Neuronal stem cell (in vitro differentiated cells): ENCODE data around the gene BHMT.
A peak's percentile ranks its signal among the peaks of the same experiment; 100 is the strongest.

Experiments
- DNase-seq: peaks from one replicate; pipeline ENCODE4 v3.0.0-alpha.2; 2013; ENCODE audit warnings: low spot score
- H2AFZ ChIP-seq: one replicate; pipeline ENCODE4 v1.6.1; 2013; ENCODE audit warnings: mild to moderate bottlenecking, low read length, inconsistent platforms
- H2AK5ac ChIP-seq: 2 replicates; pipeline ENCODE4 v1.6.1; 2013; ENCODE audit warnings: low read depth, mild to moderate bottlenecking, inconsistent platforms, low read length, moderate library complexity, mixed read lengths
- H2BK120ac ChIP-seq: 2 replicates; pipeline ENCODE4 v1.6.1; 2013; ENCODE audit warnings: low read depth, mild to moderate bottlenecking, inconsistent platforms, low read length, moderate library complexity, mixed read lengths
- H2BK12ac ChIP-seq: one replicate; pipeline ENCODE4 v1.6.1; 2013; ENCODE audit warnings: low read length, inconsistent platforms
- H2BK15ac ChIP-seq: 2 replicates; pipeline ENCODE4 v1.6.1; 2013; ENCODE audit warnings: mild to moderate bottlenecking, low read length, inconsistent platforms, mixed read lengths
- H2BK5ac ChIP-seq: one replicate; pipeline ENCODE4 v1.6.1; 2013; ENCODE audit warnings: inconsistent platforms, mild to moderate bottlenecking, low read length, moderate library complexity
- H3K14ac ChIP-seq: one replicate; pipeline ENCODE4 v1.6.1; 2013; ENCODE audit warnings: low read length, inconsistent platforms
- H3K18ac ChIP-seq: 2 replicates; pipeline ENCODE4 v1.6.1; 2013; ENCODE audit warnings: low read length, inconsistent platforms
- H3K23ac ChIP-seq: 2 replicates; pipeline ENCODE4 v1.6.1; 2013; ENCODE audit warnings: low read depth, mild to moderate bottlenecking, mixed read lengths, low read length, inconsistent platforms; ENCODE audit not compliant: poor library complexity
- H3K27ac ChIP-seq: replicated peaks from 3 replicates; pipeline ENCODE4 v1.5.1; 2013; ENCODE audit warnings: low read length, inconsistent platforms
- H3K27me3 ChIP-seq, 3 experiments: 2 replicates each; pipeline ENCODE4 v1.6.1; 2013; ENCODE audit warnings: low read length in 3 of 3, mild to moderate bottlenecking in 2 of 3, inconsistent platforms in 1 of 3, low read depth in 1 of 3, mixed read lengths in 1 of 3, moderate library complexity in 1 of 3; ENCODE audit not compliant: control insufficient read depth in 3 of 3, insufficient read depth in 3 of 3
- H3K36me3 ChIP-seq, 2 donors: replicated peaks in 1 of 2; 2 replicates each; pipeline ENCODE4 v1.6.1; 2013; ENCODE audit warnings: low read length in 2 of 2; ENCODE audit not compliant: control insufficient read depth in 2 of 2, insufficient read depth in 2 of 2
- H3K4ac ChIP-seq: 2 replicates; pipeline ENCODE4 v1.6.1; 2013; ENCODE audit warnings: inconsistent platforms, mild to moderate bottlenecking, low read length, moderate library complexity
- H3K4me1 ChIP-seq, 2 donors: 1 replicate in 1 of 2; 2 replicates in 1 of 2; pipeline ENCODE4 v1.6.1; 2013; ENCODE audit warnings: low read length in 2 of 2, low read depth in 1 of 2; ENCODE audit not compliant: control insufficient read depth in 2 of 2, insufficient read depth in 1 of 2
- H3K4me2 ChIP-seq: one replicate; pipeline ENCODE4 v1.6.1; 2013; ENCODE audit warnings: mild to moderate bottlenecking, low read length, inconsistent platforms; ENCODE audit not compliant: insufficient read depth, poor library complexity, severe bottlenecking
- H3K4me3 ChIP-seq, 2 donors: 2 replicates each; pipeline ENCODE4 v1.5.1; 2013; ENCODE audit warnings: low read length in 2 of 2, mild to moderate bottlenecking in 2 of 2, inconsistent platforms in 1 of 2, moderate library complexity in 1 of 2
- H3K79me1 ChIP-seq: one replicate; pipeline ENCODE4 v1.6.1; 2013; ENCODE audit warnings: low read depth, mild to moderate bottlenecking, inconsistent platforms, low read length, moderate library complexity
- H3K9ac ChIP-seq: one replicate; pipeline ENCODE4 v1.6.1; 2013; ENCODE audit warnings: mild to moderate bottlenecking, low read depth, low read length, inconsistent platforms; ENCODE audit not compliant: poor library complexity
- H3K9me3 ChIP-seq, 2 donors: replicated peaks in 1 of 2; 2 replicates each; pipeline versions ENCODE3 to v1.6.1; 2013; ENCODE audit warnings: low read length in 2 of 2, mild to moderate bottlenecking in 2 of 2, inconsistent platforms in 1 of 2, low read depth in 1 of 2, mixed read lengths in 1 of 2, moderate library complexity in 1 of 2; ENCODE audit not compliant: control insufficient read depth in 2 of 2, insufficient read depth in 1 of 2
- H4K8ac ChIP-seq: one replicate; pipeline ENCODE4 v1.6.1; 2013; ENCODE audit warnings: low read depth, mild to moderate bottlenecking, inconsistent platforms, low read length, moderate library complexity
- H4K91ac ChIP-seq: one replicate; pipeline ENCODE4 v1.6.1; 2013; ENCODE audit warnings: low read length, low read depth, mild to moderate bottlenecking, inconsistent platforms; ENCODE audit not compliant: poor library complexity
- WGBS, 2 donors: extraction: QIAGEN DNeasy Blood & Tissue Kit; methylation state at CpG; one replicate each; pipeline ENCODE4 v1.1.7; 2013; ENCODE audit warnings: missing lambda C conversion rate in 2 of 2, mixed read lengths in 1 of 2; ENCODE audit not compliant: insufficient read length in 2 of 2, insufficient replicate concordance in 1 of 2; ENCODE audit errors: extremely low coverage in 2 of 2; 5-methylcytosine and 5-hydroxymethylcytosine counted together

The BHMT gene

DNA sequence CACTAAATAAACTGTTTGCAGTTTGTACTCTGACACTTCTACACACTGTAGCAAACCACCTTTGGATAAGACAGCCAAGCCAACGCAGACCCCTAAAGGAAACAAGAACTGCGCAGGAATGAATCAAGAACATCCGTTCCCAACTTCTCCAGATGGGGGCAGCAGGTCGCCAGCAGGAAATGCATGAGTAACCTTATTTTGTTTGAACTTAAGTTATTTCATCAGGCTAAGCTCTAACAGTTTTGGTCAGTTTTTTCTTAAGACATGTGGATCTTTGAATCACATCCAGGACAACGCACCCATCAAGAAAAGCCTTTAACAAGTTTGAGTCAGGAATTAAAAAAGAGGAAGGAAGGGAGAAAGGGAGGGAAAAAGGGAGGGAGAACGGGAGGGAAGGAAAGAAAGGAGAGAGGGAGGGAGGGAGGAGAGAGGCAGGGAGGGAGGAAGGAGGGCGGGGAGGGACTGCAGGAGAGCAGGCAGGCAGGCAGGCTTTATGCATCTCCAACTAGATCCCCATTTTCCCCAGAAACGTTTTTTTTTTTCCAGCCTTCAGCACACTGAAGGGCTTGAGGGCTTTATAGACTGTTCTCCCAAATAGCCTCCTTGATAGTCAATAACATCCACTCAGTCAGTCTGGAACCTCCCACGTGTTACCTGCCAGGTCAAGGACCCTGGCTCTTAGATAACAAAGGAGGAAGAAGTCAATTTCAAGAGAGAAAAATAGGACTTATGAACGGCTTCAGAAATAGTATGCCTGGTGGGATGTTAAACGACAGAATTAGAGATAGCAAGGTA, 22.2 kb downstream of the BHMT start:
- Histone ChIP-seq H3K36me3 (peaks cover 0 to 1% of the 10 kb centered on the region in 2 donors), H3K9ac (no peak overlapping the region), H3K23ac (no peak overlapping the region), H2BK5ac (no peak overlapping the region), H2BK15ac (no peak overlapping the region), H3K14ac (no peak overlapping the region), H2AFZ (peak overlapping the region; percentile 81), H2BK120ac (no peak overlapping the region), H3K27ac (peak overlapping the region; percentile 60), H3K9me3 (no peaks in the 10 kb centered on the region), H4K91ac (no peak overlapping the region), H3K4me1 (peaks cover 0 to 3% of the 10 kb centered on the region in 2 donors), H3K79me1 (no peaks in the 10 kb centered on the region), H3K18ac (no peak overlapping the region), H3K4ac (no peak overlapping the region), H3K27me3 (no peaks in the 10 kb centered on the region), H3K4me2 (peak overlapping the region; percentile 55), H2AK5ac (no peak overlapping the region), H3K4me3 (peak overlapping the region in 1 of 2 donors; percentile 26), H4K8ac (no peak overlapping the region), H2BK12ac (no peak overlapping the region)
- DNase-seq: peak; percentile 73
- WGBS, 2 donors: no CpG with 5 or more reads among the region's 11 CpGs

DNA sequence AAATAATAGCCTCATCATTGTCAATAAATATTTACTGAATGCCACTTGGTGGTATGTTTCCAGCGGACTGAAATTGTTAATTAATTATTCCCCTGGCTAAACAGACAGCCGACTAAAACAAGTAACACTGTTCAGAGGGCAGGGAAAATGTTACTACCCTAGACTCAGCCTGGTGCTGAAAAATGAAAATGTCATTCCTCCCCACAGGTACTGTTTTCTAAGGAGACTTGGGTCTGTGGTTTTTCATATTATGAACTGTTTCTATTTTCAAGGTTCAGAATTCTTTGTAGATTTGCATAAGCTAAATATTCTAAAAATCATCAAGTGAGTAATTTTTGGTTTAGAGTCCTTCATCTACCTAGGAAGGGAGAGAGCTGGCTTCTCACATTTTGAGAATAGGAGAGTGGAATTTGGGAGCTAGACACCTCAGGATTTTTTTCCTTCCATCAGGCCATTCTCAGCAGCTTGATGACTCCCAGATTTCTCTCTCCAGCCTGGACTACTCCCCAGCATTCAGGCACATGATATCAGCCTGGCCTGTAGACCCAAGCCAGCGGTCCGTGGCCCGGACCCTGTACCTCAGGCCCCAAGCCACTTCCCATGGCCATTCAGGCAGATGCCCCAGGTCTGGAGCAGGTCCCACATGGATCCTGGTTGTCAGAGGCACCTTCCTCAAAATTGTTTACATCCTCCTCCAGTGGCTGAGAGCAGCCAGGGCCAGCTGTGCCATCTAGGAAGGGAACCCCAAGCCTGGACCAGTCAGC, 24.4 kb downstream of the BHMT start:
- H4K91ac ChIP-seq: no peak overlapping the region
- H3K36me3 ChIP-seq: peaks cover 0 to 1% of the 10 kb centered on the region in 2 donors
- no peak overlapping the region for H2AFZ ChIP-seq
- peak overlapping the region; percentile 54 for H2BK15ac ChIP-seq
- no peaks in the 10 kb centered on the region for H3K79me1 ChIP-seq
- H3K18ac ChIP-seq: no peak overlapping the region
- peaks cover 0 to 3% of the 10 kb centered on the region in 2 donors for H3K4me1 ChIP-seq
- H2BK12ac ChIP-seq: no peak overlapping the region
- no peak overlapping the region for H2BK120ac ChIP-seq
- H2BK5ac ChIP-seq: no peak overlapping the region
- H3K9me3 ChIP-seq: peaks cover 3% of the 10 kb centered on the region in 2 donors
- no peaks in the 10 kb centered on the region for H3K27me3 ChIP-seq
- H3K4me2 ChIP-seq: no peak overlapping the region
- H3K27ac ChIP-seq: no peak overlapping the region
- peak overlapping the region in 1 of 2 donors; percentile 20 for H3K4me3 ChIP-seq
- no peak overlapping the region for H3K4ac ChIP-seq
- no peak overlapping the region for H3K14ac ChIP-seq
- H3K9ac ChIP-seq: no peak overlapping the region
- WGBS, 2 donors: no CpG with 5 or more reads among the region's 5 CpGs
- no peak overlapping the region for H3K23ac ChIP-seq
- no peak overlapping the region for H2AK5ac ChIP-seq
- no peak overlapping the region for H4K8ac ChIP-seq
- DNase-seq: no peak

DNA sequence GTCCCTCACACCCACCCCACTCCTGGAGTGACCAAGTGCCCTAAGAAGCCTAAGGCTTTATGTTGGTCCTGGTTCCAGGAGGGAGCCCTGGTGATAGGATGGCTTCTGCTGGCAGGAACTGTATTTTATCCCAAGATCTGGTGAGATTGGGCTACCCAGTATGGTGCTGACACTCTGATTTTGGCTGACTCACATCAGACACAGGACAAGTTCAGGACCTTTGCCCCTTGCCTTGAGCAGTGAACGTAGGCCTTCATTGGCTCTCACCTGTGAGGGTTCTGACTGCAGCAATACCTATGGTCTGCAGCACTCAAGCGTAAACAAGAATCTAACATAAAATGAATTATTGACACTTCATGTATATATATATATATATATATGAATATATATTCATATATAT, 25.0 kb downstream of the BHMT start:
- Histone ChIP-seq H3K4me1 (peaks cover 0 to 3% of the 10 kb centered on the region in 2 donors), H3K14ac (no peak overlapping the region), H2BK15ac (no peak overlapping the region), H2BK120ac (no peak overlapping the region), H2BK5ac (no peak overlapping the region), H3K9me3 (peaks cover 3% of the 10 kb centered on the region in 2 donors), H3K18ac (no peak overlapping the region), H3K23ac (no peak overlapping the region), H3K79me1 (no peaks in the 10 kb centered on the region), H4K91ac (no peak overlapping the region), H2AFZ (no peak overlapping the region), H2AK5ac (no peak overlapping the region), H4K8ac (no peak overlapping the region), H3K4me3 (no peak overlapping the region), H3K9ac (no peak overlapping the region), H2BK12ac (no peak overlapping the region), H3K27me3 (no peaks in the 10 kb centered on the region), H3K4ac (no peak overlapping the region), H3K36me3 (peaks cover 0 to 1% of the 10 kb centered on the region in 2 donors), H3K4me2 (no peak overlapping the region), H3K27ac (no peak overlapping the region)
- WGBS, 2 donors: no CpG with 5 or more reads among the region's 2 CpGs
- DNase-seq: no peak

DNA sequence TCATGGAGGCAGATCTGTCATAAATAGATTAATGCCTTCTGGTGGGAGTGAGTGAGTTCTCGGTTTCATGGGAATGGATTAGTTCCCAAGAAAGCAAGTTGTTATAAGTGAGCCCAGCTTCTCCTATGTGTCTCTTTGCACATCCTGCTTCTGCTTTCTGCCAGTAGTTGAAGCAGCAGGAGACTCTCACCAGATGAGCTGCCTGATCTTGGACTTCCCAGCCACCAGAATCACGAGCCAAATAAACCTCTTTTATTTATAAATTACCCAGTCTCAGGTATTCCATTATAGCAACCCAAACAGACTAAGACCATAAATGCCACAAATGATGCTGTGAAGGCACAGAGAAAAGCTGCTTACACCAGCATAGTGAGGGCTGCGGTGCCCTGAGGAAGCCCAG, 28.9 kb downstream of the BHMT start:
- Histone ChIP-seq H3K4ac (no peak overlapping the region), H3K36me3 (peaks cover 0 to 1% of the 10 kb centered on the region in 2 donors), H4K91ac (no peak overlapping the region), H3K27me3 (no peaks in the 10 kb centered on the region), H3K23ac (no peak overlapping the region), H2BK5ac (no peak overlapping the region), H3K9me3 (peaks cover 3% of the 10 kb centered on the region in 2 donors), H2BK12ac (no peak overlapping the region), H3K9ac (no peak overlapping the region), H3K27ac (no peak overlapping the region), H3K4me3 (no peak overlapping the region), H3K79me1 (no peaks in the 10 kb centered on the region), H4K8ac (no peak overlapping the region), H2AK5ac (no peak overlapping the region), H2BK15ac (no peak overlapping the region), H2AFZ (no peak overlapping the region), H2BK120ac (no peak overlapping the region), H3K4me1 (no peaks in the 10 kb centered on the region), H3K14ac (no peak overlapping the region), H3K18ac (no peak overlapping the region), H3K4me2 (no peak overlapping the region)
- no peak for DNase-seq
- no CpG with 5 or more reads among the region's 3 CpGs for WGBS, 2 donors
